AG10803 (cell line): ENCODE results near the gene MYDGF.

Source experiments
- DNase-seq: peaks from one replicate; pipeline ENCODE4 v3.0.0; 2010; ENCODE audit warnings: low read depth
- H3K4me3 ChIP-seq: 2 replicates; pipeline ENCODE4 v1.5.1; 2011; ENCODE audit warnings: mild to moderate bottlenecking, low read length, control low read depth
- CTCF ChIP-seq: conservative IDR thresholded peaks from 2 replicates; pipeline ENCODE4 v1.5.1; 2011; ENCODE audit warnings: mild to moderate bottlenecking, low read length, control low read depth, inconsistent platforms

MYDGF gene

GRCh38 chr19:4673726-4674125 is 3.6 kb upstream of the MYDGF start:
- no peak overlapping the region for H3K4me3 ChIP-seq
- no peak for DNase-seq
- no peak for TF ChIP-seq CTCF

GRCh38 chr19:4673216-4673615 is 3.1 kb upstream of the MYDGF start:
- DNase-seq: no peak
- no peak overlapping the region for H3K4me3 ChIP-seq
- TF ChIP-seq CTCF: no peak

DNA sequence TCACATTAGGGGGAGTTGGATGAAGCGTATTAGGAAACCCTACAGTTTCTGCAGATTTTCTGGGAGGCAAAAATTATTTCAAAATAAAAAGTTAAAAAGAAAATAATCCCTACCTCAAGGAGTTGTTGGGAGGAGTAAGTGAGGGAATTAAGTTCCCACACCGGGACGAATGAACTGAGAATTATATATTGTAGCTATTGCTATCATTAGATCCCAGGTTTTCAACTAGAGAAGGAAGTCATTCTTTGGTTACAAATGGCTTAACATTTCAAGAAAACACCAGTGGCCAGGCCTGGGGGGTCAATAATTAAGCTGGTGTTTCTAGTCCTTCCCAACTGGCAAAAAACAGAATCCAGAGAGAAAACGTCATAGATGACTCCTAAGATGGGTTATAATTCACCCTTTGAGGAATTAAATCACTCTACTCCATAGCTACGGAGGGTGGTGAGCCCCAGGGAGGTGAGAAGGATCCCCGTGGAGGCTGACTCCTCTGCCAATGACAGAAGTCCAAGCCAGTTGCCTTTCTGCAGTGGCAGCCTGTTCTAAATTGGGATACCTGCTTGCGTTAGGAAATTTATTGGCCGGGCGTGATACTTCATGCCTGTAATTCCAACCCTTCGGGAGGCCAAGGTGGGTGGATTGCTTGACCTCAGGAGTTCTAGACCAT is 1.2 kb upstream of the MYDGF start:
- no peak for TF ChIP-seq CTCF
- no peak overlapping the region for H3K4me3 ChIP-seq
- no peak for DNase-seq

DNA sequence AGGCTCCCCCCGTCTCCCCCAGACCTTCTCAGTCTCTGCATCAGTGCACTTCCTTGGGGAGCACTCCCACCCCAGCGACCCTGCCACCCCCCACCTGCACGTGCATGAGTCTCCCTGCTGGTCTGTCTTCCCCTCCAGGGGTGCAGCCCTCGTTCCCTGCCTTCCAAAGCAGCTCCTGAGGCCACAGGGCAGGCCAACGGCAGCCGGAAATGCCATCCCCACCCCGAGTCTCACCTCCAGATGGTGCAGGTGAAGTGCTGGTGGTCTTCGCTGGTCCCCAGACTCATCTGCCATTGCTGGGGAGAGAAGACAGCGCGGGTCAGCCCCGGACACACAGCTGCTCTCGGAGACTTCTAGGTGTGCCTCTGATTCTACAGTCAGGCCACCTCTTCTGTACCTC is 5.5 kb downstream of the MYDGF start:
- DNase-seq: no peak
- TF ChIP-seq CTCF: no peak
- no peak overlapping the region for H3K4me3 ChIP-seq

- DNase-seq: no peak
- no peak for TF ChIP-seq CTCF
- no peak overlapping the region for H3K4me3 ChIP-seq
Measured at GRCh38 chr19:4662812-4663211, 7.3 kb downstream of the MYDGF start.

DNA sequence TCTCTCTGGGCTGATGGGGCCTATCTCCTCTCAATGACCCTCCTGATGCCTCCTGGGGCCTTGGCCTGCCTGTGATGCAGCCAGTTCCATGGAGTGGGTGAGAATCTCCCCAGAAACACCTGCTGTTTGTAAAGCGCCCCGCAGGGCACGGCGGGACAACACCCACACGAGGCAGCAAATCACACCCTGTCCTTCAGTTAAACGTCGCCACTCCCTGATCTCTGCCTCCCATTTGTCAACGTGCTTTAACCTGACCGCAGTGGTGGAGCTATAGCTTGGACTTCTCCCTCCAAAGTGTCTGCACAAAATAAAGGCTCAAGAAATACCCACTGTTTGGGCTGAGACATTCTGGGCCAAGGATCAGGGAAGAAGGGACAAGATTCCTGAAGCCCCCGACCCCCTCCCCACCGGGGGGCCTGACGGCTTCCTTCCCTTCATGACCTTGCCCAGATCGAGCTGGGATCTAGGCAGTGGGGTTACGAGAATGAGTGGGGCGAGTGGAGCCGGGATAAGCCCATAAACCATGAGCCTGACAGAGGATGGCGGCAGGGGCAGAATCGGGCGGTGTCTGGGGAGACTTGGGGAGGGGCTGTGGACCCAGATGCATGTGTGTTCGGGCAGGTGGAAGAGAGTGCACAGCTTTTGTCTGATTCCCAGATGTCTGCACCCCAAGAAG is 8.0 kb downstream of the MYDGF start:
- no peak overlapping the region for H3K4me3 ChIP-seq
- no peak for TF ChIP-seq CTCF
- no peak for DNase-seq

GRCh38 chr19:4660993-4661392 is 9.1 kb downstream of the MYDGF start:
- no peak overlapping the region for H3K4me3 ChIP-seq
- TF ChIP-seq CTCF: no peak
- DNase-seq: no peak
